GM18867 (cell line): ENCODE measurements around the gene UBR2.
"Not testable (repeated sequence)": the region's sequence is repeated elsewhere in the genome, so short reads cannot be mapped to it uniquely, and the experiment has no call there.

Experiments
- ATAC-seq: cut with Tn5 transposase; IDR thresholded peaks from one replicate; pipeline ENCODE4 v1.9.1; 2021; ENCODE audit warnings: mild to moderate bottlenecking, moderate library complexity; ENCODE audit not compliant: unreplicated experiment

UBR2 gene

GRCh38 chr6:42616716-42617115 lies 52.9 kb downstream of the UBR2 start:
- no peak for ATAC-seq

GRCh38 chr6:42618105-42618504 lies 54.3 kb downstream of the UBR2 start:
- ATAC-seq: no peak

GRCh38 chr6:42618686-42619085 lies 54.9 kb downstream of the UBR2 start:
- no peak for ATAC-seq

- ATAC-seq: no peak
Measured at GRCh38 chr6:42619963-42620362, 56.1 kb downstream of the UBR2 start.

GRCh38 chr6:42624601-42625000 lies 60.8 kb downstream of the UBR2 start:
- ATAC-seq: no peak

GRCh38 chr6:42627044-42627443 lies 63.2 kb downstream of the UBR2 start:
- ATAC-seq: no peak

- ATAC-seq: no peak
Measured at GRCh38 chr6:42627674-42628073, 63.8 kb downstream of the UBR2 start.

GRCh38 chr6:42628604-42629003 lies 64.8 kb downstream of the UBR2 start:
- ATAC-seq: no peak

- ATAC-seq: no peak
Measured at GRCh38 chr6:42629845-42630244, 66.0 kb downstream of the UBR2 start.

- no peak for ATAC-seq
Measured at GRCh38 chr6:42637681-42638080, 73.9 kb downstream of the UBR2 start.

GRCh38 chr6:42642794-42643193 lies 79.0 kb downstream of the UBR2 start:
- ATAC-seq: no peak

- ATAC-seq: no peak
Measured at GRCh38 chr6:42644211-42644610, 80.4 kb downstream of the UBR2 start.

- no peak for ATAC-seq
Measured at GRCh38 chr6:42652024-42652746, 88.4 kb downstream of the UBR2 start.

- no peak for ATAC-seq
Measured at GRCh38 chr6:42653851-42654250, 90.0 kb downstream of the UBR2 start.

- no peak for ATAC-seq
Measured at GRCh38 chr6:42659806-42660205, 96.0 kb downstream of the UBR2 start.

- no peak for ATAC-seq
Measured at GRCh38 chr6:42661540-42662153, 97.8 kb downstream of the UBR2 start.

GRCh38 chr6:42664718-42665117 lies 100.9 kb downstream of the UBR2 start:
- ATAC-seq: no peak

GRCh38 chr6:42674368-42674767 lies 110.5 kb downstream of the UBR2 start:
- ATAC-seq: not testable (repeated sequence)

GRCh38 chr6:42674780-42675179 lies 111.0 kb downstream of the UBR2 start:
- no peak for ATAC-seq

GRCh38 chr6:42679358-42679757 lies 115.5 kb downstream of the UBR2 start:
- no peak for ATAC-seq

GRCh38 chr6:42688281-42688680 lies 124.5 kb downstream of the UBR2 start:
- no peak for ATAC-seq

GRCh38 chr6:42689371-42689770 lies 125.5 kb downstream of the UBR2 start:
- ATAC-seq: no peak
